GM13977 (cell line): ENCODE results near the gene CSK.

Experiments
- DNase-seq: peaks from one replicate; pipeline ENCODE4 v3.0.0; 2012; ENCODE audit warnings: low spot score
- in situ Hi-C: fragments of 300-500 bp; cut with MboI; formaldehyde crosslinking; loops from one replicate; pipeline ENCODE4 v1.12.0; 2022; ENCODE audit warnings: low sequenced_read_pairs, low pct_unique_long_range_greater_than_20kb, mixed read lengths, inconsistent platforms; ENCODE audit not compliant: unreplicated experiment
- TF ChIP-seq, protein P1 (sequence below): IDR thresholded peaks from 2 replicates; pipeline ENCODE4 v1.5.1; 2012; ENCODE audit warnings: mild to moderate bottlenecking, control low read depth; ENCODE audit not compliant: insufficient read depth; ENCODE audit errors: extremely low read depth, missing control alignments

Gene CSK

DNA sequence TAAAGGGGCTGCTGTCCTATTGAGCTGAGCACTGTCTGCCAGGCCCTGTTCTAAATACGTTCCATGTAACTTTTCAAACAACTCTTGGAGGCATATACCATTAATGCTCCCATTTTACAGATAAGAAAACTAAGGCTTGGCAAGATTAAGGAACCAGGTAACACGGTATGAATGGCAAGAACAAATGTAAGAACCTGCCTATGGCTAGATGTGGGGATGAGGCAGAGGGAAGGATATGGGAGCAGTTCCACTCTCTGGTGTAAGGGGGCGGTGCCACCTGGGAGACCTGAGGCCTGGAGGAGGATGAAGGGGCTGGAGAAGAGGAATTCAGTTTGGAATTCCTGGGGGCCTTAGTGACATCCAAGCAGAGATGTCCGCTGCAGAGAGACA, 27.0 kb downstream of the CSK start:
- TF ChIP-seq, protein P1, sequence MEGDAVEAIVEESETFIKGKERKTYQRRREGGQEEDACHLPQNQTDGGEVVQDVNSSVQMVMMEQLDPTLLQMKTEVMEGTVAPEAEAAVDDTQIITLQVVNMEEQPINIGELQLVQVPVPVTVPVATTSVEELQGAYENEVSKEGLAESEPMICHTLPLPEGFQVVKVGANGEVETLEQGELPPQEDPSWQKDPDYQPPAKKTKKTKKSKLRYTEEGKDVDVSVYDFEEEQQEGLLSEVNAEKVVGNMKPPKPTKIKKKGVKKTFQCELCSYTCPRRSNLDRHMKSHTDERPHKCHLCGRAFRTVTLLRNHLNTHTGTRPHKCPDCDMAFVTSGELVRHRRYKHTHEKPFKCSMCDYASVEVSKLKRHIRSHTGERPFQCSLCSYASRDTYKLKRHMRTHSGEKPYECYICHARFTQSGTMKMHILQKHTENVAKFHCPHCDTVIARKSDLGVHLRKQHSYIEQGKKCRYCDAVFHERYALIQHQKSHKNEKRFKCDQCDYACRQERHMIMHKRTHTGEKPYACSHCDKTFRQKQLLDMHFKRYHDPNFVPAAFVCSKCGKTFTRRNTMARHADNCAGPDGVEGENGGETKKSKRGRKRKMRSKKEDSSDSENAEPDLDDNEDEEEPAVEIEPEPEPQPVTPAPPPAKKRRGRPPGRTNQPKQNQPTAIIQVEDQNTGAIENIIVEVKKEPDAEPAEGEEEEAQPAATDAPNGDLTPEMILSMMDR: no peak
- in situ Hi-C loops: no loop called here
- no peak for DNase-seq

DNA sequence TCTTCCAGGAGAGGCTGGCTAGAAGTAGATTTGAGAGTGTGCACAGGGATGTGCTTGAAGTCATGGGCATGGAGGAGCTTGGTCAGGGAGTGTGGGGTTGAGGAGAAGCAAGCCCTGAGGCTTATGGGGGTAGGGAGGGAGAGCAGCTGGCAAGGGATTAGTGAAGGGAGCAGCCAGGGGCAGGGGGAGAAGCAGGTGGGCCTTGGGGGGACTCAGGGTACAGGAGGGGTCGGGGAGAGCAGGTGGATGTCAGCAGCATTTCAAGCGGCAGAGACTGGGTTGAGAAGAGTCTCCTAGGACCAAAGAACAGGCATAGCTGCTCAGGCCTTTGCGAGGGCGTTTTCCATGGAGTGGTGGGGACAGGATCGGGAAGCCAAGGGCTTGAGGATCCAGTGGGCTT, 27.4 kb downstream of the CSK start:
- TF ChIP-seq, protein P1: no peak
- no peak for DNase-seq
- in situ Hi-C loops: no loop called here

- no peak for DNase-seq
- in situ Hi-C loops: no loop called here
- TF ChIP-seq, protein P1: no peak
These were observed 28.1 kb downstream of the CSK start for GRCh38 chr15:74809956-74810355.

DNA sequence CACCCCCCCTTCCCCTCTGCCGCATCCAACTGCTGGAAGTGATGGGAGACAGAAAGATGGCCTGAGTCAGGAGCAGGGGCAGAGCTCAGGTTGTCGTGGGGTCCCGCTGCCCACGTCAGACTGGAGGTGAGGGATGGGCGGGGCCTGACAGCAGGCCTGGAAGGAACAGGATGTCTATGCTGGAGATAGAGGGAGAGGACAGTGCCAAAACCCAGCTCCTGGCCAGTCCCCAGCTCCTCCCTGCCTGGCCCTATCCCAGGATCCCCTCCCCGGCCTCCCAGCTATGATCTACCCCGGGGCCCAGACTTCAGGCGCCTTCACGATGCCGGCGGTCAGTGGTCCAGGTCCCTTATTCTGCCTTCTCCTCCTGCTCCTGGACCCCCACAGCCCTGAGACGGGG, 30.7 kb downstream of the CSK start, which contains the start of gene LMAN1L:
TSS of gene LMAN1L (plus strand) at position 303 of the 400 bp plus-strand sequence. CDS start at position 323, 20 bp downstream.
- in situ Hi-C loops: no loop called here
- no peak for DNase-seq
- TF ChIP-seq, protein P1: no peak

DNA sequence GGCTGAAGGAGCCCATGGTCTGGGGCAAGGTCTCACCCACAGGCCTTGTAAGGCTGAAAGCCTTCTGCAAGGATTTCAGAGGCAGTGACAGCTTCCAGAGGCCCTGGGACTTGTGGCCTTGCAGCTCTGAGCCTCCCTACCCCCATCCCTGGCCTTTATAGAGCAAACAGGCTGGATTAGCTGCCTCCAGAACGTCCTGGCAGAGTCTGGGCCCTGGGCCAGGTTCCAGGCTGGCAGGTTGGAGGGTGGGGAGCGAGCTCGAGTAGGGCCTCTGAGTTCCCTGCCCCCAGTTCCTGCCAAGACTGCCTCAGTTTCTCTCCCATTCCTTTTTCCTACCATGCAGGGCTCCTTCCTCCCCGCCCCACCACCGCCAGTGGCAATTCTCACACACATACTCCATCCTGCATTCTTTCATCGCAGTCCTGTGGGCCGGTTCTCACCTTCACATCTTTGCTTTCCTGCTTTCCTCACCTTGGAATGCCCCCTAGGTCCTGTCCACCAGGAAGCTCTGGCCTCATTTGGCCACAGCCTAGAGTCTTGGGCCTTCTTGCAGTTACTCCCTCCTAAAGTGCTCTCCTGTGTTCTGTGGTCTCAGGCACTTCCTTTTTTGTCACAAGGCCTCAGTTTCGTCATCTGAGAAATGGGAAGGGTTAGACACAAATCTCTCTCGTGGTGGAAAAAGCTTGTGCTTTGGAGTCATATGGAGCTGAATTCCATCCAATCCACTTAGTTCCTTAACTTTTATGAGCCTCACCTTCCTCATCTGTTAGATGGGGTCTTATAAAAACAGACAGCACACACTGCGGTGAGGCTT, 33.4 kb downstream of the CSK start:
- in situ Hi-C loops: no loop called here
- no peak for DNase-seq
- TF ChIP-seq, protein P1: no peak

- in situ Hi-C loops: no loop called here
- no peak for DNase-seq
- TF ChIP-seq, protein P1: no peak
These were observed 34.1 kb downstream of the CSK start for GRCh38 chr15:74815961-74816360.
